ENCODE measurements around the gene C13orf46. TPM values are rescaled to one million over a fixed set of nuclear protein-coding genes. Genes with fewer than 3 reads are reported as not detected.

Gene C13orf46
- total RNA-seq, 3 donors from 2014 or later: 0.16 to 0.73 (median 0.66) TPM

GRCh38 chr13:113917594-113918371 lies 56.1 kb downstream of the C13orf46 start:
- peak; percentile 15 to 43 for DNase-seq (ENCODE audit: low spot score in 2 of 2)
- intact Hi-C loops (cut with DNase I; ENCODE audit: low total_unique reads): no loop called here
- Histone ChIP-seq H3K27ac (no peak overlapping the region), H3K4me3 (no peak overlapping the region), H3K27me3 (peaks cover 0 to 15% of the 10 kb centered on the region in 2 donors), H3K36me3 (no peaks in the 10 kb centered on the region), H3K4me1 (no peaks in the 10 kb centered on the region), H3K9me3 (peaks cover 0 to 7% of the 10 kb centered on the region in 2 donors)
- TF ChIP-seq POLR2AphosphoS5 (IDR thresholded peaks at IDR 0.05) (no peak), CTCF (IDR thresholded peaks at IDR 0.05) (no peak), POLR2A (IDR thresholded peaks at IDR 0.05) (no peak)

- intact Hi-C loops (cut with DNase I; ENCODE audit: low total_unique reads): no loop called here
- TF ChIP-seq CTCF (IDR thresholded peaks at IDR 0.05) (no peak), POLR2A (IDR thresholded peaks at IDR 0.05) (no peak), POLR2AphosphoS5 (IDR thresholded peaks at IDR 0.05) (no peak)
- H3K36me3 ChIP-seq: no peaks in the 10 kb centered on the region
- peak; percentile 14 to 17 for DNase-seq (ENCODE audit: low spot score in 2 of 2)
- H3K4me3 ChIP-seq: no peak overlapping the region
- H3K27me3 ChIP-seq: peaks cover 0 to 15% of the 10 kb centered on the region in 2 donors
- H3K27ac ChIP-seq: no peak overlapping the region
- H3K4me1 ChIP-seq: no peaks in the 10 kb centered on the region
- peaks cover 0 to 7% of the 10 kb centered on the region in 2 donors for H3K9me3 ChIP-seq
Observed at GRCh38 chr13:113917096-113917495, 56.8 kb downstream of the C13orf46 start.

GRCh38 chr13:113916330-113916815 lies 57.5 kb downstream of the C13orf46 start:
- H3K4me3 ChIP-seq: no peak overlapping the region
- peak in 1 of 2 donors; percentile 16 for DNase-seq (ENCODE audit: low spot score in 2 of 2)
- H3K27me3 ChIP-seq: peaks cover 0 to 15% of the 10 kb centered on the region in 2 donors
- H3K4me1 ChIP-seq: no peaks in the 10 kb centered on the region
- peak overlapping the region in 1 of 2 donors; percentile 4 for H3K27ac ChIP-seq
- no peaks in the 10 kb centered on the region for H3K36me3 ChIP-seq
- peaks cover 0 to under 1% of the 10 kb centered on the region in 2 donors for H3K9me3 ChIP-seq
- intact Hi-C loops (cut with DNase I; ENCODE audit: low total_unique reads): no loop called here
- TF ChIP-seq CTCF (IDR thresholded peaks at IDR 0.05): no peak
- no peak for TF ChIP-seq POLR2AphosphoS5 (IDR thresholded peaks at IDR 0.05)
- no peak for TF ChIP-seq POLR2A (IDR thresholded peaks at IDR 0.05)

GRCh38 chr13:113915786-113916329 lies 58.0 kb downstream of the C13orf46 start:
- peak overlapping the region in 1 of 2 donors; percentile 4 for H3K27ac ChIP-seq

More at GRCh38 chr13:113915786-113916329, 58.0 kb downstream of the C13orf46 start:
- intact Hi-C loops (cut with DNase I; ENCODE audit: low total_unique reads): no loop called here
- TF ChIP-seq POLR2A (IDR thresholded peaks at IDR 0.05) (no peak), CTCF (IDR thresholded peaks at IDR 0.05) (no peak)
- Histone ChIP-seq H3K36me3 (no peaks in the 10 kb centered on the region), H3K4me3 (no peak overlapping the region), H3K27me3 (peaks cover 0 to 15% of the 10 kb centered on the region in 2 donors), H3K9me3 (no peaks in the 10 kb centered on the region), H3K4me1 (no peaks in the 10 kb centered on the region)
- peak; percentile 13 to 25 for DNase-seq (ENCODE audit: low spot score in 2 of 2)
